Naive thymus-derived CD8-positive, alpha-beta T cell (primary cell): ENCODE measurements around the gene CARF. TPM values are rescaled to one million over a fixed set of nuclear protein-coding genes. Genes with fewer than 3 reads are reported as not detected.
"Not testable (repeated sequence)": the region's sequence is repeated elsewhere in the genome, so short reads cannot be mapped to it uniquely, and the experiment has no call there.

Experiments used
- ATAC-seq, 2 donors: fragments of 150-1000 bp; cut with Tn5 transposase in 1 of 2; sonication (Bioruptor Pico), chemical (Tn5 transposase) in 1 of 2; 1 replicate in 1 of 2; 2 replicates in 1 of 2; pipeline ENCODE4 v1.10.0; 2021; ENCODE audit warnings: mild to moderate bottlenecking in 2 of 2, moderate library complexity in 2 of 2
- POLR2A ChIA-PET: fragments of 350-600 bp; sonication (Branson Sonifier 250); formaldehyde crosslinking; loops from one replicate; lab custom pipeline; 2021; ENCODE audit warnings: antibody characterized with exemption; lab: Charles Lee
- DNase-seq, 10 donors: peaks; one replicate each; pipeline versions ENCODE4 v3.0.0 to v3.0.0-alpha.2; 2020 to 2022
- H3K27ac Mint-ChIP-seq, 10 donors: one replicate each; pipeline ENCODE4 v1.8.0; 2020 to 2022; ENCODE audit warnings: mild to moderate bottlenecking in 10 of 10, mixed read lengths in 10 of 10, moderate library complexity in 4 of 10, inconsistent platforms in 1 of 10
- H3K27me3 Mint-ChIP-seq, 5 donors: one replicate each; pipeline ENCODE4 v1.8.0; 2021 to 2022; ENCODE audit warnings: mixed read lengths in 5 of 5
- H3K36me3 Mint-ChIP-seq, 3 donors: one replicate each; pipeline ENCODE4 v1.8.0; 2020 to 2022; ENCODE audit warnings: mixed read lengths in 3 of 3, mild to moderate bottlenecking in 2 of 3, inconsistent platforms in 1 of 3
- H3K4me1 Mint-ChIP-seq, 4 donors: one replicate each; pipeline ENCODE4 v1.8.0; 2021 to 2022; ENCODE audit warnings: mixed read lengths in 4 of 4
- H3K4me3 Mint-ChIP-seq, 10 donors: one replicate each; pipeline ENCODE4 v1.8.0; 2020 to 2022; ENCODE audit warnings: mild to moderate bottlenecking in 10 of 10, mixed read lengths in 10 of 10, moderate library complexity in 6 of 10, inconsistent platforms in 1 of 10
- H3K9me3 Mint-ChIP-seq, 9 donors: one replicate each; pipeline ENCODE4 v1.8.0; 2020 to 2022; ENCODE audit warnings: mixed read lengths in 9 of 9, mild to moderate bottlenecking in 3 of 9, inconsistent platforms in 1 of 9, moderate library complexity in 1 of 9
- polyA plus RNA-seq, 3 donors: library from polyadenylated mRNA; unstranded; fragments of 300-500 nt; fragmentation: Illumina TruSeq; gene quantifications; one replicate each; pipeline ENCODE4 v1.2.3, GENCODE V29; 2021
- total RNA-seq, 8 experiments: library from RNA in 2 of 8; stranded (reverse) in 2 of 8; gene quantifications; one replicate each; pipeline ENCODE4 v1.2.3 and lab custom pipeline; 2021 to 2026

The CARF gene
- total and polyA plus RNA-seq, 5 experiments from 2014 or later, result 4.1 to 26.5 (median 10.1) TPM

DNA sequence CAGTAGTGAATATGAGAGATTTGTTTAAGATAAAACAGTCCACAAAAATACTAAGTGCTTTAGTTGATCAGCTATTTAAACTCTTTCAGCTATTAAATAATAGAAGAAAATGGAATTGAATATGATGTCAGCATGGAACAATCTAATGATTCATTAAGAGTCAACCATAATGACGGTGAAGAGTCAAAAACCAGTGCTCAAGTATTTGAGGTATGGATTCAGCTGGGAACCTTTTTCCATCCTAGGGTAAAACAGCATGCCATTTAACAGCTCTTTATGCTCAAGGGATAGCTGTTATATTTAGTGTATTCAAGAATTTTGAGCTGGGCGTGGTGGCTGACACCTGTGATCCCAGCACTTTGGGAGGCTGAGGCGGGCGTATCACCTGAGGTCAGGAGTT, 29.7 kb downstream of the CARF start:
- Mint-ChIP-seq H3K4me1 (peaks cover 0 to 6% (median under 1%) of the 10 kb centered on the region in 4 donors), H3K4me3 (no peak overlapping the region), H3K36me3 (peaks cover 17 to 66% (median 51%) of the 10 kb centered on the region in 3 donors), H3K9me3 (peaks cover 0 to 19% (median 4%) of the 10 kb centered on the region in 9 donors), H3K27me3 (no peaks in the 10 kb centered on the region), H3K27ac (no peak overlapping the region)
- DNase-seq (no peak), ATAC-seq (no peak)
- POLR2A ChIA-PET, result no interaction called here

DNA sequence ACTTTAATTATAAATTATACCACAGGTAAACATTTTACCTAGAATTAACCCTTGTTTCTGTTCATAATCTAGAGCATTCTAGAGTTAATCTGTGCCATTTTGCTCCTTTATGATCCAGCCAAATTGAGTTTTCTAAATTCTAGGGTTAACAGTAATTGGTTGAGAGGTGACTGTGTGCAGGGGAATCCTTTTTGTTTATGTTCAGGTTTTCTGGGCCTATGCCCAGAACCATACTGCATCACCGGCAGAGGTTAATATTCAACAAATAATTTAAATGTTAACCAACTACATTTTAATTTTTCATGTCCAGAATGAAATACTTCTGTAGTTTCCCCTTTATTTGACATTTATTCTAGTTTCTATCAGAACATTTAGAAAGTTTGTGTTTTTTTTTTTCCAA, 32.3 kb downstream of the CARF start:
- no peak for ATAC-seq
- Mint-ChIP-seq H3K4me3 (no peak overlapping the region), H3K27me3 (no peaks in the 10 kb centered on the region), H3K9me3 (peaks cover 0 to 26% (median 8%) of the 10 kb centered on the region in 9 donors), H3K4me1 (peaks cover 0 to 6% (median 2%) of the 10 kb centered on the region in 4 donors), H3K36me3 (peaks cover 23 to 59% (median 56%) of the 10 kb centered on the region in 3 donors), H3K27ac (no peak overlapping the region)
- no peak for DNase-seq
- POLR2A ChIA-PET, result no interaction called here

DNA sequence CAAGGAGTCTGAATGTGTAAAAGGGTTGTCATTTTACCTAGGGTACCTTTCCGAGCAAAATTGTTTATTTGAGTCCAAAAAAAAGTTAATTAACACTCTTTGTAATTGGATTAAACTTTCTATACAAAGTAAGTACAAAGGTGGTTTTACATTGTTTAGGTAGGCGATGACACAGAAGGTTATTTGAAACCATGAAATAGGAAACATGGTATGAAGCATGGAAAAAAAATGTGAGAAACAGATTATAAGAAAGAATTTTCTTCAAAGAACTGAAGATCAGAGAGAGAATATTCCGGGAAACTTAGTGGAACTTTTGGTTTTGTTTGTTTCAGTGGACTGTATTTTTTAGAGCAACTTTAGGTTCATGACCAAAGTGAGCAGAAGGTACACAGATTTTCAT, 32.7 kb downstream of the CARF start:
- Mint-ChIP-seq H3K36me3 (peaks cover 23 to 56% (median 55%) of the 10 kb centered on the region in 3 donors), H3K27ac (no peak overlapping the region), H3K27me3 (no peaks in the 10 kb centered on the region), H3K4me3 (no peak overlapping the region), H3K4me1 (peaks cover 0 to 6% (median 2%) of the 10 kb centered on the region in 4 donors), H3K9me3 (peaks cover 0 to 26% (median 8%) of the 10 kb centered on the region in 9 donors)
- DNase-seq (no peak), ATAC-seq (no peak)
- POLR2A ChIA-PET, result no interaction called here

DNA sequence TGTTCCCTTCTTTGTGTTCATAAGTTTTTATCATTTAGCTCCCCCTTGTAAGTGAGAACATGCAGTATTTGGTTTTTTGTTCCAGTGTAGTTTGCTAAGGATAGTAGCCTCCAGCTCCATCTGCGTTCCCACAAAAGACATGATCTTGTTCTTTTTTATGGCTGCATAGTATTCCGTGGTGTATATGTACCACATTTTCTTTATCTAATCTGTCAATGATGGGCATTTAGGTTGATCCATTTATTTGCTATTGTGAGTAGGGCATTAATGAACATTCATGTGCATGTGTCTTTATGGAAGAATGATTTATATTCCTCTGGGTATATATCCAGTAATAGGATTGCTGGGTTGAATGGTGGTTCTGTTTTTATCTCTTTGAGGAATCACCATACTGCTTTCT, 33.4 kb downstream of the CARF start:
- Mint-ChIP-seq H3K4me3 (no peak overlapping the region), H3K27ac (no peak overlapping the region), H3K4me1 (peaks cover 0 to 4% (median 2%) of the 10 kb centered on the region in 4 donors), H3K9me3 (peaks cover 0 to 26% (median 8%) of the 10 kb centered on the region in 9 donors), H3K36me3 (peaks cover 23 to 53% (median 51%) of the 10 kb centered on the region in 3 donors), H3K27me3 (no peaks in the 10 kb centered on the region)
- POLR2A ChIA-PET, result interaction anchor here (0.6 kb wide), 2 partner anchors 16 to 572 kb away, joined by 5 to 8 read pairs; no protein-coding TSS in a partner anchor
- ATAC-seq, result no peak
- DNase-seq, result no peak

DNA sequence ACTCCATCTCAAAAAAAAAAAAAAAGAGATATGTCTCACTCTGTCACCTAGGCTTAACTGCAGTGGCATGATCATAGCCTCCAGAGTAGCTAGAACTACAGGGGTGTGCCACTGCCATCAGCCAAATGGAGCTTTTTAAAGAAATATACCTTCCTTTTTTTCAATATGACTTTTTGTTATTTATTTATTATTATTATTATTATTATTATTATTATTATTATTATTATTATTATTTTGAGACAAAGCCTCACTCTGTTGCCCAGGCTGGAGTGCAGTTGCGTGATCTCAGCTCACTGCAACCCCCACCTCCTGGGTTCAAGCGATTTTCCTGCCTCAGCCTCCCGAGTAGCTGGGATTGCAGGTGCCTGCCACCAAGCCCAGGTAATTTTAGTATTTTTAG, 37.3 kb downstream of the CARF start:
- ATAC-seq, POLR2A ChIA-PET, H3K27me3 Mint-ChIP-seq, H3K27ac Mint-ChIP-seq, H3K4me1 Mint-ChIP-seq, H3K4me3 Mint-ChIP-seq, DNase-seq: not testable (repeated sequence)
- H3K36me3 Mint-ChIP-seq, result peaks cover 23 to 46% (median 40%) of the 10 kb centered on the region in 3 donors
- H3K9me3 Mint-ChIP-seq, result peaks cover 0 to 26% (median 8%) of the 10 kb centered on the region in 9 donors

DNA sequence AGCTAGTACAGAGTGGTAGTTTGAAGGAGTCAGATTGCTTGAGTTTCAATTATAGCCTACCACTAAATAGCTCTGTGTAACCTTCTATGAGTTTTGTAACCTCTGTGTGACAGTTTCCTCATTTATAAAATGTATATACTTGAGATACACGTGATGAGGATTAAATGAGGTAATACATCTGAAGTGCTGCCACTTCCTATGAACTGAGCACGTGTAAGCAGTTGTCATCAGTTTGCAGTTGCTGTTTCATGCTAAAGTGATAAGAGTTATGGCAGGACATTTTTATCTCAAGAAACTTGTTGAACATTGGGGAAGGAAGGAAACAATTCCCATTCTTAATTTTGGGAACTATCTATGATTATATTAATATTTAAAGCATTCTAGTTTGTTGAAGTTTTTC, 38.5 kb downstream of the CARF start:
- POLR2A ChIA-PET, result interaction anchor here (0.6 kb wide), 2 partner anchors 318 to 467 kb away, joined by 3 to 4 read pairs; no protein-coding TSS in a partner anchor
- peaks cover 0 to 3% (median 2%) of the 10 kb centered on the region in 4 donors for H3K4me1 Mint-ChIP-seq
- H3K27me3 Mint-ChIP-seq, result no peaks in the 10 kb centered on the region
- DNase-seq, result no peak
- no peak overlapping the region for H3K4me3 Mint-ChIP-seq
- no peak overlapping the region for H3K27ac Mint-ChIP-seq
- ATAC-seq, result no peak
- peaks cover 0 to 19% (median 7%) of the 10 kb centered on the region in 9 donors for H3K9me3 Mint-ChIP-seq
- H3K36me3 Mint-ChIP-seq, result peaks cover 13 to 43% (median 35%) of the 10 kb centered on the region in 3 donors

DNA sequence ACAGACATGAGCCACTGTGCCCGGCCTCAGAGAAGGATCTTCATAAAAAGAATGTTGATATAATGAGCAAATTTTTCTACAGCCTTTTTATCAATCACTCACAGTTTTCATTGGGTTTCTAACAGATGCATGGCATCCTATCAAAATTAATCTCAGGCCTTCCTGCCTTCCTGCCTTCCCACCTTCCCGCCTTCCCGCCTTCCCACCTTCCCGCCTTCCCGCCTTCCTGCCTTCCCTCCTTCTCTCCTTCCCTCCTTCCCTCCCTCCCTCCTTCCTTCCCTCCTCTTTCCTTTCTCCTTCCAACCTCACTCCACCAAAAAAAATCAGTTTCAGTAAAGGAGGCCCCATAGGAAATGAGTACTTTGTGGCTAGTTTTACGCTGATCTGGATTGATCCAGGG, 48.4 kb downstream of the CARF start:
- DNase-seq (no peak), ATAC-seq (no peak)
- no peaks in the 10 kb centered on the region for H3K9me3 Mint-ChIP-seq
- H3K4me1 Mint-ChIP-seq, result no peaks in the 10 kb centered on the region
- peaks cover 0 to 76% (median 18%) of the 10 kb centered on the region in 3 donors for H3K36me3 Mint-ChIP-seq
- POLR2A ChIA-PET, result no interaction called here
- H3K27me3 Mint-ChIP-seq, result no peaks in the 10 kb centered on the region
- no peak overlapping the region for H3K4me3 Mint-ChIP-seq
- H3K27ac Mint-ChIP-seq, result peak overlapping the region in 1 of 10 donors; percentile 29

DNA sequence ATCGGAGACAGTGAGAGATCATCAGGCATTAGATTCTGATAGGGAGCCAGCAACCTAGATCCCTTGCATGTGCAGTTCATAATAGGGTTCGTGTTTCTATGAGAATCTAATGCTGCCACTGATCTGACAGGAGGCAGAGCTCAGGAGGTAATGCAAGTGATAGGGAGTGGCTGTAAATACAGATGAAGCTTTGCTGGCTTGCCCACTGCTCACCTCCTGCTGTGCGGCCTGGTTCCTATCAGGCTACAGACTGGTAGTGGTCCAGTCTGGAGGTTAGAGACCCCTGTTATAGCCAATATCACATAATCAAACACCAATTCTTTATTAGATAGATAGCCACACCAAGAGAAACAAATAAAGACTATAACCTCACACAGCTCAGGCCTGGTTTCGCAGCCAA, 51.6 kb downstream of the CARF start:
- DNase-seq, result no peak
- POLR2A ChIA-PET, result no interaction called here
- Mint-ChIP-seq H3K27me3 (no peaks in the 10 kb centered on the region), H3K27ac (peak overlapping the region in 1 of 10 donors; percentile 4), H3K4me3 (no peak overlapping the region), H3K4me1 (no peaks in the 10 kb centered on the region), H3K9me3 (no peaks in the 10 kb centered on the region), H3K36me3 (peaks cover 0 to 54% (median 8%) of the 10 kb centered on the region in 3 donors)
- ATAC-seq, result no peak

DNA sequence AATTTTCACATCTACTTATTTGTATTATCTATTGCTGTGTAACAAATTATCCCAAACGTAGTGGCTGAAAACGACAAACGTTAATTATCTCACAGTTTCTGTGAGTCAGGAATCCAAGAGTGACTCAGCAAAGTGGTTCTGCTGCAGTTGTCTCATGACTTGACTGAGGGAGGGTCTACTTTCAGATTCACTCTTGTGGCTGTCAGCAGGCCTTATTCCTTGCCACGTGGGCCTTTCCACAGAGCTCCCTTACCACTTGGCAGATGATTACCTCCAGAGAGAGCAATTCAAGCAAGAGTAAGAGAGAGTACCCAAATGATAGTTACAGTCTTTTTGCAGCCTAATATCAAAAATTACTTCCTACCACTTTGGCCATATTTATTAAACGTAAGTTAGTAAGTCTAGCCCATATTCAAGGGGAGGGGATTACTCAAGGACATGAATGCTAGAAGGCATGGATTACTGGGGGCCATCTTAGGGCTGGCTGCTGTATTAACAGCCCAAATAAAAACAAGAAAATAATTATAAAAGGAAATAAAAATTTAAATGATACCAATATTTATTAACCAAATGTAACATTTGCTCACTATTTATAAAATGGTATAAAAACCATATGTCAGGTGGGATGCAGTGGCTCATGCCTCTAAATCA, 53.9 kb downstream of the CARF start:
- no peaks in the 10 kb centered on the region for H3K4me1 Mint-ChIP-seq
- no peak overlapping the region for H3K27ac Mint-ChIP-seq
- no peak for ATAC-seq
- H3K36me3 Mint-ChIP-seq, result peaks cover 0 to 42% (median 4%) of the 10 kb centered on the region in 3 donors
- POLR2A ChIA-PET, result no interaction called here
- no peak for DNase-seq
- no peaks in the 10 kb centered on the region for H3K27me3 Mint-ChIP-seq
- H3K9me3 Mint-ChIP-seq, result no peaks in the 10 kb centered on the region
- no peak overlapping the region for H3K4me3 Mint-ChIP-seq

DNA sequence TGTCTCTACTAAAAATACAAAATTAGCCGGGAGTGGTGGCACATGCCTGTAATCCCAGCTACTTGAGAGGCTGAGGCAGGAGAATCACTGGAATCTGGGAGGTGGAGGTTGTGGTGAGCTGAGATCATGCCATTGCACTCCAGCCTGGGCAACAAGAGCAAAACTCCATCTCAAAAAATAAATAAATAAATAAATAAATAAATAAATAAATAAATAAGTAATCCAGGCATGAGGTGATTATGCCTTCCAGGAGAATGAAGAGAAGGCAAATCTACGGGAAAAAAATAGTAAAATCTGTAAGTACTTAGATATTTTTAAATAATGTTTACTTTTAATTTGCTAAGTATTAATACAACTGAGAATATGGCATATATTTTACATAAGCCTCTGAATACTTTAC, 57.3 kb downstream of the CARF start:
- DNase-seq, H3K27ac Mint-ChIP-seq, H3K4me3 Mint-ChIP-seq, H3K4me1 Mint-ChIP-seq, POLR2A ChIA-PET, H3K27me3 Mint-ChIP-seq, H3K9me3 Mint-ChIP-seq, ATAC-seq: not testable (repeated sequence)
- peaks cover 4 to 39% (median 4%) of the 10 kb centered on the region in 3 donors for H3K36me3 Mint-ChIP-seq

DNA sequence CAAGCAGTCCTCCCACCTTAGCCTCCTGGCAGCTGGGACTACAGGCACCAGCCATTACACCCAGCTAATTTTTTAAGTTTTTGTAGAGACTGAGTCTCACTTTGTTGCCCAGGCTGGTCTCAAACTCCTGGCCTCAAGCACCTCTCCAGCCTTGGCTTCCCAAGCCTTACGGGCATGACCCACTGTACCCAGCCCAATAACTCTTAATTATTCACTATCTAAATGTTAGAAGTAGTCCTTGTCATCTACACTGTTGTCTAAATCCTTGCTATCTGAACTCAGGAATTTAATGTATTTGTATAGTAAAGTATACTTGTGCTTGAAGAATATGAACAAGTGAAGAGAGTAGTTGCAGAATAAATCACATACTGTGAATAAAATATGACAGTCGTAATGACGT, 64.7 kb downstream of the CARF start:
- H3K36me3 Mint-ChIP-seq, result peaks cover 8 to 65% (median 12%) of the 10 kb centered on the region in 3 donors
- no peaks in the 10 kb centered on the region for H3K9me3 Mint-ChIP-seq
- peaks cover 0 to 3% (median 0%) of the 10 kb centered on the region in 4 donors for H3K4me1 Mint-ChIP-seq
- DNase-seq (no peak), ATAC-seq (no peak)
- H3K27me3 Mint-ChIP-seq, result no peaks in the 10 kb centered on the region
- POLR2A ChIA-PET, result no interaction called here
- no peak overlapping the region for H3K4me3 Mint-ChIP-seq
- H3K27ac Mint-ChIP-seq, result peak overlapping the region in 2 of 10 donors; percentile 40 to 75

DNA sequence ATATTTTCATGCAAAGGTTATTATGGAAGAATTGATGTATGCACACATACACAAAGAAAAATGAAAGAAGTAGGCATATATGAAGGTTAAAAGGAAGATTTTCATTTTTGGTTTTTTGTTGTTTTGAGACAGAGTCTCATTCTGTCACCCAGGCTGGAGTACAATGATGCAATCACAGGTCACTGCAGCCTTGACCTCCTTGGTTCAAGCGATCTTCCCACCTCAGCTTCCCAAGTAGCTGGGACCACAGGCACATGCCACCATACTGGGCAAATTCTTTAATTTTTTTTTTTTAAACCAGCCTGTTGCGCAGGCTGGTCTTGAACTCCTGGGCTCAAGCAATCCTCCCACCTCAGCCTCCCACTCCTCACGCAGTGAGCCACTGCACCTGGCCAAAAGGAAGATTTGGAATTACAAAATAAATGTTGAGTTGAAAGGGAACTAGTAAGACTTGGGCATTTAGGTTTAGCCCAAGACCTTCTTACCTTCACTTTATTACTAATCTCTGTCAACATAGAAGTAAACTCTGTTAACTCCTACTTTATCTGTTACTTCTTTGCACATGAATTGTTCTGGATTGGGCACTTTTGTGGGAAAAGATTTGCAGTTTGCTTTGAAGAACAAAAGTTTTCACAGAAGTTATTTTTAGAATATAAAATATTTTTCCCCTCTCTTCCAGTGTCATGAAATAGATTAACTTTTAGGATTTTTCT, 70.9 kb downstream of the CARF start:
- POLR2A ChIA-PET, result no interaction called here
- DNase-seq (no peak), ATAC-seq (no peak)
- no peak overlapping the region for H3K4me3 Mint-ChIP-seq
- H3K9me3 Mint-ChIP-seq, result no peaks in the 10 kb centered on the region
- no peaks in the 10 kb centered on the region for H3K27me3 Mint-ChIP-seq
- H3K4me1 Mint-ChIP-seq, result peaks cover 0 to 3% (median 0%) of the 10 kb centered on the region in 4 donors
- H3K27ac Mint-ChIP-seq, result peak overlapping the region in 1 of 10 donors; percentile 5
- H3K36me3 Mint-ChIP-seq, result peaks cover 7 to 54% (median 14%) of the 10 kb centered on the region in 3 donors

DNA sequence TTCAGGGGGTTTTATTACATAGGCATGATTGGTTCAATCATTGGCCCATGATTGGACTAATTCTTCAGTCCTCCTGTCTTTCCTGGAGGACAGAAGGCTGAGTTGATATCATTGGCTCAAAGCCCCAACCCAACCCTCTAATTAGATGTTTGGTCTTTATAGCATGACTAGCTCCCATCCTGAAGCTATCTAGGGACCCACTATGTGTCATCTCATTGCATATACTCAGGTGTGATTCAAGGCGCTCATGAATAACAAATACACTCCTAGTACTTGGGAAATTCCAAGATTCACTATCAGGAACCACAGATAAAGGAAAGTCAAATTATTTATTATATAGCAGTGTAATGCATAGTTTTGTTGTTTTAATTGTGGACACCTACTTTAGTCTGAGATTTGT, 77.7 kb downstream of the CARF start:
- no peak overlapping the region for H3K27ac Mint-ChIP-seq
- no peaks in the 10 kb centered on the region for H3K27me3 Mint-ChIP-seq
- no peaks in the 10 kb centered on the region for H3K9me3 Mint-ChIP-seq
- H3K36me3 Mint-ChIP-seq, result peaks cover 0 to 11% (median 0%) of the 10 kb centered on the region in 3 donors
- DNase-seq (no peak), ATAC-seq (no peak)
- POLR2A ChIA-PET, result no interaction called here
- no peak overlapping the region for H3K4me3 Mint-ChIP-seq
- no peaks in the 10 kb centered on the region for H3K4me1 Mint-ChIP-seq
